GM12878 (cell line): ENCODE data around the gene CD86. TPM values are rescaled to one million over a fixed set of nuclear protein-coding genes. Genes with fewer than 3 reads are reported as not detected.
A peak's percentile ranks its signal among the peaks of the same experiment; 100 is the strongest.

Source experiments
- ASH2L ChIP-seq: fragments of 300-600, 200-600 bp; sonication (generic); IDR thresholded peaks from 2 replicates; pipeline ENCODE4 v1.6.1; 2017; ENCODE audit warnings: low read depth, mild to moderate bottlenecking, borderline replicate concordance
- DPF2 ChIP-seq: fragments of 450-650 bp; IDR thresholded peaks from 2 replicates; pipeline ENCODE4 v1.6.1; 2017; ENCODE audit warnings: mild to moderate bottlenecking
- JUNB ChIP-seq: IDR thresholded peaks from 2 replicates; pipeline ENCODE4 v1.6.1; 2016; ENCODE audit warnings: antibody characterized with exemption, mild to moderate bottlenecking
- MLLT1 ChIP-seq: fragments of 450-650 bp; IDR thresholded peaks from 2 replicates; pipeline ENCODE4 v1.6.1; 2016; ENCODE audit warnings: mild to moderate bottlenecking
- PKNOX1 ChIP-seq: fragments of 450-650 bp; IDR thresholded peaks from 2 replicates; pipeline ENCODE4 v1.6.1; 2016; ENCODE audit warnings: mild to moderate bottlenecking
- SMC3 ChIP-seq: IDR thresholded peaks from 2 replicates; pipeline ENCODE4 v1.6.1; 2011; ENCODE audit warnings: low read length, improper control_type of control experiment, borderline replicate concordance
- TCF12 ChIP-seq: IDR thresholded peaks from 2 replicates; pipeline ENCODE4 v1.6.1; 2011; ENCODE audit warnings: low read depth, mild to moderate bottlenecking, low read length
- polyA plus RNA-seq, 11 experiments: library from polyadenylated mRNA; depleted of rRNA in 4 of 11; unstranded in 6 of 11; stranded (reverse) in 5 of 11; fragments of >200 nt; fragmentation: Nextera tagmentation in 4 of 11; fragmentation: Illumina TruSeq in 1 of 11; extraction: Ambion mirVana in 4 of 11; extraction: Trizol in 1 of 11; gene quantifications; 1 replicate in 1 of 11; 2 replicates in 10 of 11; pipeline versions ENCODE4 v1.2.1 to v1.2.3, GENCODE V29; 2011 to 2016; ENCODE audit warnings: inconsistent platforms in 2 of 11, missing spikeins in 2 of 11, low read depth in 1 of 11
- total RNA-seq, 4 experiments: library from RNA; depleted of rRNA in 3 of 4; stranded (reverse); fragments of >200 nt in 3 of 4; fragmentation: Illumina TruSeq in 1 of 4; extraction: Trizol in 1 of 4; gene quantifications; 2 replicates each; pipeline versions ENCODE4 v1.2.1 to v1.2.3, GENCODE V29; 2013 to 2021
- TF ChIP-seq, protein P1 (sequence below): fragments of 450-650 bp; IDR thresholded peaks from 2 replicates; pipeline ENCODE4 v1.6.1; 2017; ENCODE audit warnings: mild to moderate bottlenecking, low read depth, inconsistent platforms; ENCODE audit not compliant: poor library complexity, severe bottlenecking
- TF ChIP-seq, protein P2 (sequence below): fragments of 450-650 bp; IDR thresholded peaks from 2 replicates; pipeline ENCODE4 v1.6.1; 2018; ENCODE audit warnings: mild to moderate bottlenecking, low read depth, moderate library complexity; ENCODE audit not compliant: partially characterized antibody
- TF ChIP-seq, protein P3 (sequence below): fragments of 450-650 bp; IDR thresholded peaks from 2 replicates; pipeline ENCODE4 v1.6.1; 2018; ENCODE audit warnings: borderline replicate concordance, mild to moderate bottlenecking; ENCODE audit not compliant: partially characterized antibody
- TF ChIP-seq, protein P4 (sequence below): fragments of 450-650 bp; IDR thresholded peaks from 2 replicates; pipeline ENCODE4 v1.6.1; 2016; ENCODE audit warnings: mild to moderate bottlenecking, moderate library complexity, borderline replicate concordance
- TF ChIP-seq, protein P5 (sequence below): IDR thresholded peaks from 2 replicates; pipeline ENCODE4 v1.6.1; 2012; ENCODE audit warnings: low read depth, low read length, improper control_type of control experiment

CD86 gene
- total and polyA plus RNA-seq, 10 of the 15 experiments (the other 5 are each of a cell fraction or from before 2014, with no cell fraction given): 40.9 to 100 (median 55.5) TPM

- TF ChIP-seq MLLT1 (peak; percentile 74), ASH2L (no peak), SMC3 (no peak; the same call in 1 of the 2 replicates), DPF2 (peak; percentile 93), JUNB (peak; percentile 94), TCF12 (peak; percentile 91), PKNOX1 (peak; percentile 36)
- TF ChIP-seq, protein P1, sequence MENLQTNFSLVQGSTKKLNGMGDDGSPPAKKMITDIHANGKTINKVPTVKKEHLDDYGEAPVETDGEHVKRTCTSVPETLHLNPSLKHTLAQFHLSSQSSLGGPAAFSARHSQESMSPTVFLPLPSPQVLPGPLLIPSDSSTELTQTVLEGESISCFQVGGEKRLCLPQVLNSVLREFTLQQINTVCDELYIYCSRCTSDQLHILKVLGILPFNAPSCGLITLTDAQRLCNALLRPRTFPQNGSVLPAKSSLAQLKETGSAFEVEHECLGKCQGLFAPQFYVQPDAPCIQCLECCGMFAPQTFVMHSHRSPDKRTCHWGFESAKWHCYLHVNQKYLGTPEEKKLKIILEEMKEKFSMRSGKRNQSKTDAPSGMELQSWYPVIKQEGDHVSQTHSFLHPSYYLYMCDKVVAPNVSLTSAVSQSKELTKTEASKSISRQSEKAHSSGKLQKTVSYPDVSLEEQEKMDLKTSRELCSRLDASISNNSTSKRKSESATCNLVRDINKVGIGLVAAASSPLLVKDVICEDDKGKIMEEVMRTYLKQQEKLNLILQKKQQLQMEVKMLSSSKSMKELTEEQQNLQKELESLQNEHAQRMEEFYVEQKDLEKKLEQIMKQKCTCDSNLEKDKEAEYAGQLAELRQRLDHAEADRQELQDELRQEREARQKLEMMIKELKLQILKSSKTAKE: peak; percentile 87
- TF ChIP-seq, protein P2, sequence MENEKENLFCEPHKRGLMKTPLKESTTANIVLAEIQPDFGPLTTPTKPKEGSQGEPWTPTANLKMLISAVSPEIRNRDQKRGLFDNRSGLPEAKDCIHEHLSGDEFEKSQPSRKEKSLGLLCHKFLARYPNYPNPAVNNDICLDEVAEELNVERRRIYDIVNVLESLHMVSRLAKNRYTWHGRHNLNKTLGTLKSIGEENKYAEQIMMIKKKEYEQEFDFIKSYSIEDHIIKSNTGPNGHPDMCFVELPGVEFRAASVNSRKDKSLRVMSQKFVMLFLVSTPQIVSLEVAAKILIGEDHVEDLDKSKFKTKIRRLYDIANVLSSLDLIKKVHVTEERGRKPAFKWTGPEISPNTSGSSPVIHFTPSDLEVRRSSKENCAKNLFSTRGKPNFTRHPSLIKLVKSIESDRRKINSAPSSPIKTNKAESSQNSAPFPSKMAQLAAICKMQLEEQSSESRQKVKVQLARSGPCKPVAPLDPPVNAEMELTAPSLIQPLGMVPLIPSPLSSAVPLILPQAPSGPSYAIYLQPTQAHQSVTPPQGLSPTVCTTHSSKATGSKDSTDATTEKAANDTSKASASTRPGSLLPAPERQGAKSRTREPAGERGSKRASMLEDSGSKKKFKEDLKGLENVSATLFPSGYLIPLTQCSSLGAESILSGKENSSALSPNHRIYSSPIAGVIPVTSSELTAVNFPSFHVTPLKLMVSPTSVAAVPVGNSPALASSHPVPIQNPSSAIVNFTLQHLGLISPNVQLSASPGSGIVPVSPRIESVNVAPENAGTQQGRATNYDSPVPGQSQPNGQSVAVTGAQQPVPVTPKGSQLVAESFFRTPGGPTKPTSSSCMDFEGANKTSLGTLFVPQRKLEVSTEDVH: no peak
- TF ChIP-seq, protein P3, sequence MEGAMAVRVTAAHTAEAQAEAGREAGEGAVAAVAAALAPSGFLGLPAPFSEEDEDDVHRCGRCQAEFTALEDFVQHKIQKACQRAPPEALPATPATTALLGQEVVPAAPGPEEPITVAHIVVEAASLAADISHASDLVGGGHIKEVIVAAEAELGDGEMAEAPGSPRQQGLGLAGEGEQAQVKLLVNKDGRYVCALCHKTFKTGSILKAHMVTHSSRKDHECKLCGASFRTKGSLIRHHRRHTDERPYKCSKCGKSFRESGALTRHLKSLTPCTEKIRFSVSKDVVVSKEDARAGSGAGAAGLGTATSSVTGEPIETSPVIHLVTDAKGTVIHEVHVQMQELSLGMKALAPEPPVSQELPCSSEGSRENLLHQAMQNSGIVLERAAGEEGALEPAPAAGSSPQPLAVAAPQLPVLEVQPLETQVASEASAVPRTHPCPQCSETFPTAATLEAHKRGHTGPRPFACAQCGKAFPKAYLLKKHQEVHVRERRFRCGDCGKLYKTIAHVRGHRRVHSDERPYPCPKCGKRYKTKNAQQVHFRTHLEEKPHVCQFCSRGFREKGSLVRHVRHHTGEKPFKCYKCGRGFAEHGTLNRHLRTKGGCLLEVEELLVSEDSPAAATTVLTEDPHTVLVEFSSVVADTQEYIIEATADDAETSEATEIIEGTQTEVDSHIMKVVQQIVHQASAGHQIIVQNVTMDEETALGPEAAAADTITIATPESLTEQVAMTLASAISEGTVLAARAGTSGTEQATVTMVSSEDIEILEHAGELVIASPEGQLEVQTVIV: no peak
- TF ChIP-seq, protein P4, sequence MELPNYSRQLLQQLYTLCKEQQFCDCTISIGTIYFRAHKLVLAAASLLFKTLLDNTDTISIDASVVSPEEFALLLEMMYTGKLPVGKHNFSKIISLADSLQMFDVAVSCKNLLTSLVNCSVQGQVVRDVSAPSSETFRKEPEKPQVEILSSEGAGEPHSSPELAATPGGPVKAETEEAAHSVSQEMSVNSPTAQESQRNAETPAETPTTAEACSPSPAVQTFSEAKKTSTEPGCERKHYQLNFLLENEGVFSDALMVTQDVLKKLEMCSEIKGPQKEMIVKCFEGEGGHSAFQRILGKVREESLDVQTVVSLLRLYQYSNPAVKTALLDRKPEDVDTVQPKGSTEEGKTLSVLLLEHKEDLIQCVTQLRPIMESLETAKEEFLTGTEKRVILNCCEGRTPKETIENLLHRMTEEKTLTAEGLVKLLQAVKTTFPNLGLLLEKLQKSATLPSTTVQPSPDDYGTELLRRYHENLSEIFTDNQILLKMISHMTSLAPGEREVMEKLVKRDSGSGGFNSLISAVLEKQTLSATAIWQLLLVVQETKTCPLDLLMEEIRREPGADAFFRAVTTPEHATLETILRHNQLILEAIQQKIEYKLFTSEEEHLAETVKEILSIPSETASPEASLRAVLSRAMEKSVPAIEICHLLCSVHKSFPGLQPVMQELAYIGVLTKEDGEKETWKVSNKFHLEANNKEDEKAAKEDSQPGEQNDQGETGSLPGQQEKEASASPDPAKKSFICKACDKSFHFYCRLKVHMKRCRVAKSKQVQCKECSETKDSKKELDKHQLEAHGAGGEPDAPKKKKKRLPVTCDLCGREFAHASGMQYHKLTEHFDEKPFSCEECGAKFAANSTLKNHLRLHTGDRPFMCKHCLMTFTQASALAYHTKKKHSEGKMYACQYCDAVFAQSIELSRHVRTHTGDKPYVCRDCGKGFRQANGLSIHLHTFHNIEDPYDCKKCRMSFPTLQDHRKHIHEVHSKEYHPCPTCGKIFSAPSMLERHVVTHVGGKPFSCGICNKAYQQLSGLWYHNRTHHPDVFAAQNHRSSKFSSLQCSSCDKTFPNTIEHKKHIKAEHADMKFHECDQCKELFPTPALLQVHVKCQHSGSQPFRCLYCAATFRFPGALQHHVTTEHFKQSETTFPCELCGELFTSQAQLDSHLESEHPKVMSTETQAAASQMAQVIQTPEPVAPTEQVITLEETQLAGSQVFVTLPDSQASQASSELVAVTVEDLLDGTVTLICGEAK: no peak
- TF ChIP-seq, protein P5, sequence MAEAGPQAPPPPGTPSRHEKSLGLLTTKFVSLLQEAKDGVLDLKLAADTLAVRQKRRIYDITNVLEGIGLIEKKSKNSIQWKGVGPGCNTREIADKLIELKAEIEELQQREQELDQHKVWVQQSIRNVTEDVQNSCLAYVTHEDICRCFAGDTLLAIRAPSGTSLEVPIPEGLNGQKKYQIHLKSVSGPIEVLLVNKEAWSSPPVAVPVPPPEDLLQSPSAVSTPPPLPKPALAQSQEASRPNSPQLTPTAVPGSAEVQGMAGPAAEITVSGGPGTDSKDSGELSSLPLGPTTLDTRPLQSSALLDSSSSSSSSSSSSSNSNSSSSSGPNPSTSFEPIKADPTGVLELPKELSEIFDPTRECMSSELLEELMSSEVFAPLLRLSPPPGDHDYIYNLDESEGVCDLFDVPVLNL: no peak
Observed at GRCh38 chr3:122102191-122102935, 47.2 kb downstream of the CD86 start (continued).
